Muscle of leg (tissue), 16 donors: ENCODE data around the gene HOXC12. TPM values are rescaled to one million over a fixed set of nuclear protein-coding genes. Genes with fewer than 3 reads are reported as not detected.
A peak's percentile ranks its signal among the peaks of the same experiment; 100 is the strongest.

Experiments used
- DNase-seq: peaks from one replicate; pipeline ENCODE4 v3.0.0; 2013
- H3K27ac ChIP-seq: one replicate; pipeline ENCODE4 v1.5.1; 2013; ENCODE audit warnings: mild to moderate bottlenecking, low read length, control low read depth
- H3K27me3 ChIP-seq: one replicate; pipeline ENCODE4 v1.6.1; 2013; ENCODE audit warnings: low read length; ENCODE audit not compliant: control insufficient read depth, insufficient read depth
- H3K36me3 ChIP-seq: one replicate; pipeline ENCODE4 v1.6.1; 2013; ENCODE audit warnings: low read length; ENCODE audit not compliant: control insufficient read depth, insufficient read depth
- H3K4me1 ChIP-seq: one replicate; pipeline ENCODE4 v1.6.1; 2013; ENCODE audit warnings: low read length; ENCODE audit not compliant: control insufficient read depth, insufficient read depth
- H3K4me3 ChIP-seq: one replicate; pipeline ENCODE4 v1.5.1; 2013; ENCODE audit warnings: low read length, control low read depth
- H3K9me3 ChIP-seq: replicated peaks from 2 replicates; pipeline ENCODE4 v1.6.1; 2013; ENCODE audit warnings: low read depth, low read length; ENCODE audit not compliant: control insufficient read depth
- WGBS: methylation state at CpG from one replicate; pipeline ENCODE4 v1.1.5; 2013; ENCODE audit warnings: missing lambda C conversion rate; ENCODE audit not compliant: insufficient coverage; 5-methylcytosine and 5-hydroxymethylcytosine counted together
- long read RNA-seq, 11 donors: transcript quantifications; one replicate each; lab custom pipeline, GENCODE V29; 2026
- polyA plus RNA-seq, 8 donors: library from polyadenylated mRNA; unstranded; fragments of 120-200 nt; gene quantifications; one replicate each; pipeline versions ENCODE4 v1.2.1 to v1.2.3, GENCODE V29; 2013; ENCODE audit warnings: inconsistent platforms in 1 of 8, low replicate concordance in 1 of 8; ENCODE audit not compliant: insufficient read length in 8 of 8, insufficient read depth in 1 of 8
- total RNA-seq: library from RNA; stranded (reverse); fragments of 120-200 nt; gene quantifications from one replicate; pipeline ENCODE4 v1.2.4, GENCODE V29; 2013

HOXC12 gene, protein sequence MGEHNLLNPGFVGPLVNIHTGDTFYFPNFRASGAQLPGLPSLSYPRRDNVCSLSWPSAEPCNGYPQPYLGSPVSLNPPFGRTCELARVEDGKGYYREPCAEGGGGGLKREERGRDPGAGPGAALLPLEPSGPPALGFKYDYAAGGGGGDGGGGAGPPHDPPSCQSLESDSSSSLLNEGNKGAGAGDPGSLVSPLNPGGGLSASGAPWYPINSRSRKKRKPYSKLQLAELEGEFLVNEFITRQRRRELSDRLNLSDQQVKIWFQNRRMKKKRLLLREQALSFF
- total RNA-seq (not detected), polyA plus RNA-seq (under 1 TPM in 7 of 8 donors, not detected in 1; 0.06 to 0.30 (median 0.08) TPM)
- long read RNA-seq, donor 1: 0 reads
- long read RNA-seq, donor 2: 0 reads
- long read RNA-seq, donor 3: 0 reads
- long read RNA-seq, donor 4: 0 reads
- long read RNA-seq, donor 5: 0 reads
- long read RNA-seq, donor 6: 0 reads
- long read RNA-seq, donor 7, partial matches to known transcripts: 0 of 1 reads
- long read RNA-seq, donor 7, other reads (novel, unspliced or antisense): 0 of 1 reads
- long read RNA-seq, donor 8: 0 reads
- long read RNA-seq, donor 9: 0 reads
- long read RNA-seq, donor 10: 0 reads
- long read RNA-seq, donor 11: 0 reads

DNA sequence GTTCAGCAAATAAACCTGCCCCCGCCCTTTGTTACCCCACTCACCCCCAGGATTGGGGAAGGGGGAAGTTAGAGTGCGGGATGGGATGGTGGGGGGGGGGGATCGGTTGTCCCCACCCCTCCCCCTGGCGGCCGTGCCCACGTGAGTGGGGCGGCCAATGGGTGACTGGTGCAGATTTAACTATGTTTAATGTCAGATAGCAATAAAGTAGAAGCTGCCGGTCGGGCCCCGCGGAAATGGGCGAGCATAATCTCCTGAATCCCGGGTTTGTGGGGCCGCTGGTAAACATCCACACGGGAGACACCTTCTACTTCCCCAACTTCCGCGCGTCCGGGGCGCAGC is at the start of gene HOXC12:
Gene HOXC12, plus strand, starts transcription at position 210 of the 342 bp plus-strand sequence. Its CDS starts 27 bp downstream, at position 237.
- Histone ChIP-seq H3K9me3 (no peaks in the 10 kb centered on the region), H3K4me1 (peaks cover 21% of the 10 kb centered on the region), H3K36me3 (no peaks in the 10 kb centered on the region), H3K27me3 (peaks cover 97% of the 10 kb centered on the region), H3K4me3 (peak within 1 kb of the TSS; percentile 5), H3K27ac (no peak within 1 kb of the TSS)
- 0% methylated on average over 13 of the region's 20 CpGs for WGBS
- no peak for DNase-seq

DNA sequence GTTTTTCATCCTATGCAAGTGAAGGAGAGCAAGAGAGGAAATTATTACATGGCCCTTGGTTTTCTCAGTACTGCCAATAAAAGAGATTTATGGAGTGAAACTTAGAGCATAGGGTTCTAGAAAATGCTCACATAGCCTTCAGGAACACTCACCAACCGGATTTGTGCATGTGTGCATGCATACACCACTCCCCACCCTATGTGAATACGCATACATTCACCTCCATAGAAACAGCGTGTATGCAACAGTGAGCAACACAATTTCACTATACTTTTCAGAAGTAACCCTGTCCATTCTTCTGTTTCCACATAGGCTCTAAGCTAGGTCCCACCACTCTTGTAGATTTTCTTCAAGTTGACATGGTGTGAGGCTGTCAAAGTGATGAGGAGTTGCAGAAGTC is 47.6 kb upstream of the HOXC12 start:
- no peaks in the 10 kb centered on the region for H3K4me1 ChIP-seq
- peaks cover 32% of the 10 kb centered on the region for H3K27me3 ChIP-seq
- no peak overlapping the region for H3K4me3 ChIP-seq
- no peak for DNase-seq
- 69% methylated on average over 2 of the region's 3 CpGs for WGBS
- H3K9me3 ChIP-seq: no peaks in the 10 kb centered on the region
- H3K27ac ChIP-seq: no peak overlapping the region
- no peaks in the 10 kb centered on the region for H3K36me3 ChIP-seq

DNA sequence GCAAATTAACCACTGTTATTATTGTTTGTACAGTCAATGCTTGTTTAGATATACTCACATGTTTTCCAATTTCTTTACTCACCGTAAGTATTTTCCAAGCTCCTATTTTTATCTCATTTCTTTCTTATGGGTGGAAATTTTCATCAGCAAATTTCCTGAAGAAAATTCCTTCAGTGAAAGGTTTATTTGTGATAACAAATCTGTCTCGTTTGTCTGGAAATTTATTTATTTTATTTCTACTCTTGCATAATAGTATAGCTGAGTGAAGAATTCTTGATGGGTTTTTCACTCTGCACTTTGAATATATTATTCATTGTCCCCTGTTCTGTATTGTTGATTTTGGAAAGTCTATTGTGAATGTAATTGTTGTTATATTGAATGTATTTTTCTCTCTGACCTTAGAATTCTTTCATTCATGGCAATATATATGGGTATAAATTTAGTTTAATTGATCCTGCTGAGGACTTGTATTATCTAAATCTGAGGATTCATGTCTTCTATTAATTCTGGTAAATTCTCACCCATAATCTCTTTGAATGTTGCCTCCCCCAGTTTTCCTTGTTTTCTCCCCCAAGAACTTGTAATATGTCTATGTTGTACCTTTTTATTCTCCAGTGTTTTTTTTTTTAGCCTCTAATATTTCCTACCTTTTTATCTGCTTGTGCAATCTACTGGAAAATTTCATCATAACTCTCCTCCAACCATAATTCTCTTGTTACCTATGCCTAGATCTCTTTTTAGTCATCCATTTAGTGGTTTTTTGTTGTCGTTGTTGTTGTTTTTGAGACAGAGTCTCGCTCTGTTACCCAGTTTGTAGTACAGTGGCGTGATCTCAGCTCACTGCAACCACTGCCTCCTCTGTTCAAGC is 37.7 kb upstream of the HOXC12 start:
- H3K4me1 ChIP-seq: no peaks in the 10 kb centered on the region
- no peaks in the 10 kb centered on the region for H3K9me3 ChIP-seq
- no peak overlapping the region for H3K4me3 ChIP-seq
- DNase-seq: no peak
- no peaks in the 10 kb centered on the region for H3K36me3 ChIP-seq
- H3K27me3 ChIP-seq: peaks cover 61% of the 10 kb centered on the region
- WGBS: no CpG with 5 or more reads among the region's 5 CpGs
- H3K27ac ChIP-seq: no peak overlapping the region

DNA sequence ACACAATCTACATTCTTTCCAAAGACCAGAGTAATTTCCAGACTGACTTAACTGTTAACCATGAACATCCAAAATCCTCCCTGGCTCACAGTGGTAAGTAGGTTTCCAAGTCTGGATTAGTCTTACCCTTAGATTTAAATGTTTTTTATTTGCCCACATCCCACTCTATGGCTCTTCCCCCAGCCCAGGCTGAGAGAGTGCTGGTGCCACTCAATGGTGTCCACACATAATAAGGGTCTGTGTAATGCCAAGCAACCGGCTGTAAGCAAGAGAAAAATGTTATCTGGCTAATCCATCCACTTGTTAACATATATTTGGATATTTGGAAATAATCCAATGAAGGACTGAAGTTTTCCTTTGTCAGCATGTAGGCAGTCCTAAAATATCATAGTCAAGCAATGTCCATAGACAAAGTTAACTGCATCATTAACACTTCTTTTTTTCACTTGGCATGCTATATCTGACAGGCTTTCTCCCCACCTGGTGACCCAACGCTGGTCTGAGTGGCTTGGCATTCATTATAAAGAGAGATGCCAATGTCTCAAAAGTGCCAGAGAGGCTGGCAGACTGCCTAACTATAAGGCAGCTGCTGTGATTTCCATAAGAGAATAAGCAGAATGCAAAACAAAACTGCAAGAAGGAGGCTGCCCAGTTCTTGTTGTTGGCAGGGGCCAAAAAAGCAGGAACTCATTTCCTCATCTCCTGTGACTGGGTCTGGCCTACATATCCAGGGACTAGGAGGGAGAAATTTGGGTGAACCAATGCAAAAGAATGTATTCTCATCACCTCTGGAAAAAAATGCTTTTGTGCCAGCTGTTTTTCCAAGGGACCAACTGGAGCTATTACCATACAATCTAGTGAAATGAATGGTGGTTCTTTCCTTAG is 29.9 kb upstream of the HOXC12 start:
- no peaks in the 10 kb centered on the region for H3K36me3 ChIP-seq
- H3K27ac ChIP-seq: no peak overlapping the region
- H3K9me3 ChIP-seq: no peaks in the 10 kb centered on the region
- H3K4me1 ChIP-seq: peaks cover 29% of the 10 kb centered on the region
- DNase-seq: peak; percentile 74
- H3K4me3 ChIP-seq: no peak overlapping the region
- WGBS: 63% methylated on average over 1 of the region's 2 CpGs
- H3K27me3 ChIP-seq: peaks cover 78% of the 10 kb centered on the region

DNA sequence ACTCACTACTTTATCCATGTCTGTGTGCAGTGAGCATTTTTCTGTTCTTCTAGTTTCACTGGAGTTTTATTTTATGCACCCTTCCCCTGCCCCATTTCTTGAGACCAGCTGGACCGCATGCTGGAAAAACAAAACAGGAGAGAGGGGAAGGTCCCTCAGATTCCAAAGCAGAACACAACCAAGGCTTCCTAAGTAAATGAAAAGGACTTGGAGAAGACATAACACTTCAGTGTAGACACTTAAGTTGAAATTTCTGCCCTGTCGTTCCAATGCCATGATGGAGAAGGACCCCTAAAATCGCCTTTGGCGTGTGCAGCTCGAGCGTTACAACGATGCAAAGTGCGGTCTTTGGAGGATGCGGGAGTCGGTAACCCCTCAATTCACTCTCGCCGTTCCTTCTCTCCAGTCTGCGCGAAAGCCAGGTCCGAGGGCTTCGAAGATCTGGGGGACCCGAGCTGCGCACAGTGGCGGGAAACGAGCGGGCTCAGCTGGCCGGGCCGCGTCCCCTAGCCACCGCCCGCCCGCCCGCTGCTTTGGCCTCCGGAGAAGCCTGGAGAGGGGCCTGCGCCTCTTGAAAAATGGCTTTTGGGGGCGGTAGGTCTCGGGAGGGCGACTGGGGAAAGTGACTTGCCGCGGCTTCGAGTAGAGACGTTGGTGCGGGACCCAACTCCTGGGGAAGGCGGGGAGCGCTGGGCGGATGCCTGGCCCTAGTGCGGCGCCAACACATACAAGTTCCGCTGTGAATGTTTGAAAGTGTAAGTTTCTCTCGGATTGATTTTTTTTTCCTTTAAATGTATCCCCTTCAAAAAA is 27.3 kb upstream of the HOXC12 start:
- no peaks in the 10 kb centered on the region for H3K9me3 ChIP-seq
- no peaks in the 10 kb centered on the region for H3K36me3 ChIP-seq
- no peak for DNase-seq
- H3K4me1 ChIP-seq: peaks cover 30% of the 10 kb centered on the region
- H3K4me3 ChIP-seq: no peak overlapping the region
- 4% methylated on average over 29 of the region's 45 CpGs for WGBS
- peaks cover 81% of the 10 kb centered on the region for H3K27me3 ChIP-seq
- no peak overlapping the region for H3K27ac ChIP-seq

DNA sequence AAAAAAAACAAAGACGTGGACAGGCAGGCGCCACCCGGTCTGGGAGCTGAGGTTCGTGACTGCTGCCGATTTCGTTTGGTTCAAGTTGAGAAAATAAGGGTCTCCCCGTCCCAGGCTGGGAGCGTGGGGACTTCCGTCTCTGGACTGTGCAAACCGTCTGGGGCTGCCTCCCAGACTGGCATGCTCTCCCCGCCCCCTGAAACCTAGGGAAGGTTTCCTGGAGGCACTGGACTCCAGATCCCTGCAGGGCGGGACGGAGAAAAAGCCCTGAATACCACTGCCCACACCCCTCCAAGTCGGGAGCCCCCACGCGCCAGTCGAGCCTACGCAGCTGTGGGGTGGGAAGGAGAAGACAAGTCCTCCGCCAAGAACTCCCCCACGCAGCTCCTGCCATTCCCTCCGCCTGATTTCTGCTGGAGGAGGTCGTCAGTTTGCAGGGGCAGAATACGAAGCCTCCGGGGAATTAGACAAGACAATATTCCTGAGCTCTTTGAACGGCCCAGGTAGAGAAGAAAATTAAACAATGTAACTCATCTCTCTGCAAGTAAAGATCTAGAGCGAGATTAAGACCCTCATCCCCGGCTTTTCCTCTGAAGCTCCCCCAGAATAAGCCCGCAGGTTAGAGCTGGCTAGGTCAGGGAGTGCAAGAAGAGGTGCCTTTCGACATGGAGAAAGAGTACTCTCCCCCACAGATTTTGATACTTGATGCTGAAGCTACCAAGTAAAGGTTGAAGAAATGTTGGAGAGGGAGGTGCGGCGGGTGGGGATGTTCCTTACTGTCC is 26.5 kb upstream of the HOXC12 start:
- DNase-seq: no peak
- no peak overlapping the region for H3K27ac ChIP-seq
- H3K27me3 ChIP-seq: peaks cover 87% of the 10 kb centered on the region
- H3K36me3 ChIP-seq: no peaks in the 10 kb centered on the region
- WGBS: under 1% methylated on average over 11 of the region's 31 CpGs
- peaks cover 30% of the 10 kb centered on the region for H3K4me1 ChIP-seq
- no peaks in the 10 kb centered on the region for H3K9me3 ChIP-seq
- H3K4me3 ChIP-seq: no peak overlapping the region

DNA sequence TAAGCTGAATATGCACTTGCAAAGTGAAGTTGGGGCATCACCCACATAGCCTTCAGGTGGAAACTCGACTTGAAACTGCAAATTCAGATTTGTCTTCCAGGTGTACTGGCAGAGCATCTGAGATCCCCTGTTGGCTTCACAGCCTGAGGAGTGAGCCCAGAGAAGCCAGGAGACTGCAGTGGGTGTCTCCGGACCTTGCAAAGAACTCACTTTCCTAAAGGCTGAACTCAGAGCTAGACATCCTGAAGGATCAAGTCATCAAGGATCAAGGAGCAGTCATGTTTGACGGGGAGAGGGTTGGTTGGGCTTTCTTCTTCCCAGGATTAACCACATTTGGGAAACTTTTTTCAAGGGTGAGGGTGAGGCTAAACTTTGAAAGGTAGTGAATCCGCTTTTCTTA is 25.2 kb upstream of the HOXC12 start:
- WGBS: 0% methylated on average over 1 of the region's 4 CpGs
- Histone ChIP-seq H3K4me1 (peaks cover 24% of the 10 kb centered on the region), H3K27ac (no peak overlapping the region), H3K9me3 (no peaks in the 10 kb centered on the region), H3K27me3 (peaks cover 91% of the 10 kb centered on the region), H3K36me3 (no peaks in the 10 kb centered on the region), H3K4me3 (no peak overlapping the region)
- no peak for DNase-seq

DNA sequence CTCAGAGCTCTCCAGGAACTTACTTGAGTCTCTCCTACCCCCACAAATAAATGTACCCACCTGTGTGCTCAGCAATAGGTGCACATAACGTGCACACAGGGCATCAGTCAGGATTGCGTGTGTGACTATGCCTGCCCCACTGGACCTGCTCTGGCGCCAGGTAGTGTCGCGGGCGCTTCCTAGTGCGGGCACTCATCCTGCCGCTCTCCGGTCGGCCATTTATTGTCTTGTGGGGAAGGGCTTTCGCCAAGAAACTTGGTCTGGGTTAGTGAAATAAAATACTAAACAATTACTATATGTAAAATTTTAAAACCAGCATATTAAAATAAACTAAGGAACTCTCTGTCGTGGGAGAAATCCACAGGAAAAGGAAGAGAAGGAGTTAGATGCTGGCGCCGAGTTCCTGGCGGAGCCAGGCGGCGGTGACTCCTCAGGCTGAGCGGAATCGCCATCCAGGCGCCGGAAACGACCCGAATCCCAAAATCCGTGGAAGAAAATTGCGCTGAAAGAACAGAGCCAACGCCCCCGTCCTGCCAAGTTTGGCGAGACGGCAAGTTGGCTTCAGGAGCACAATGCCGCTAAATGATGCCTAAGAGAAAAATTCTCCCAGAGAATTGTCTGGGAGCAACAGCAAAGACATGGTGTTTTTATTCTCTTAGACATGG is 24.0 kb upstream of the HOXC12 start:
- WGBS: 4% methylated on average over 15 of the region's 30 CpGs
- H3K4me1 ChIP-seq: peaks cover 23% of the 10 kb centered on the region
- no peak overlapping the region for H3K4me3 ChIP-seq
- no peaks in the 10 kb centered on the region for H3K36me3 ChIP-seq
- H3K27me3 ChIP-seq: peaks cover 93% of the 10 kb centered on the region
- H3K9me3 ChIP-seq: no peaks in the 10 kb centered on the region
- DNase-seq: no peak
- no peak overlapping the region for H3K27ac ChIP-seq
